Erythroblast (primary cell): ENCODE measurements around the gene ADAMTS7.
"Not testable (repeated sequence)": the region's sequence is repeated elsewhere in the genome, so short reads cannot be mapped to it uniquely, and the experiment has no call there.

Experiments used
- GATA1 ChIP-seq: IDR thresholded peaks from 2 replicates; pipeline ENCODE4 v1.6.1; 2011; ENCODE audit warnings: low read depth, mild to moderate bottlenecking, control low read depth, low read length, moderate library complexity
- POLR2A ChIP-seq: IDR thresholded peaks from 2 replicates; pipeline ENCODE4 v1.6.1; 2011; ENCODE audit warnings: mild to moderate bottlenecking, low read length

DNA sequence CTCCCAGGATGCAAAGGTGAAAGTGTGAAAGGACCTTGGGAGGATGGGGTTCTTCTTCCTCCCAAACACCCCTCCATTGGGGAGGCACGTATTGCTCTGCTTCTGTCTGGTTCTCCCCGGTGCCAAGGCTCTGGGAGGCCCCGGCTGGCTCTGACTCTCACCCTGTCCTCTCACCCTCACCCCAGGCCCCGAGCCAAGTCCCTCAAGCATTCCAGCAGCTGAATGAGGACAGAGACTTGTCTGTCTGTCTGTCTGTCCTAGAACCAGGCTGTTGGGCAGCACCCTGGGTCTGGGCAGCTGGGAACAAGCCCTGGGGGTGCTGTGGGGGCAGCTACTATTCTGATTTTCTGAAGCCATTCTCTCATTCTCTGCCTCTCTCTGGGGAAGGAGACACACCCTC is 29.9 kb downstream of the ADAMTS7 start:
- not testable (repeated sequence) for TF ChIP-seq POLR2A, GATA1
